ENCODE data around the gene ATP9A.

DNA sequence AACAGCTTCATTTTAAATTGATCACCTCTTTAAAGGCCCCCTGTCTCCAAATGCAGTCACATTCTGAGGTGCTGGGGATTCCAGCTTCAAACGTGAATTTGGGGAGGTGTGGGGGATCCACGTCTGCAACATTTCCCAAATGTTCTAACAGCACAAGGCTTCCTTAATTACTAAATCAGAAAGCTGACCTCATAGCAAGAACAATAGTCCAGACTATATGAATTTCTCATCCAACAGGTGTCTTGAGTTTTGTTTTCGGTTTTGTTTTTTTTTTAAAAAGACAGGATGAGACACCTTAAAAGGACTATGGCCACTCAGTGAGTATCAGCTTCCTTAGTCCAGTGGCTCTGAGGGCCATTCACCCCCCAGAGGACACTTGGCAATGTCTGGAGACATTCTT, 11.5 kb downstream of the ATP9A start:
- TF ChIP-seq EZH2 (IDR thresholded peaks at IDR 0.05; ENCODE audit: low read length, unreplicated experiment) (no peak), EZH2phosphoT487 (IDR thresholded peaks at IDR 0.05; ENCODE audit: borderline replicate concordance, low read length) (no peak)
- TF ChIP-seq, protein P1, sequence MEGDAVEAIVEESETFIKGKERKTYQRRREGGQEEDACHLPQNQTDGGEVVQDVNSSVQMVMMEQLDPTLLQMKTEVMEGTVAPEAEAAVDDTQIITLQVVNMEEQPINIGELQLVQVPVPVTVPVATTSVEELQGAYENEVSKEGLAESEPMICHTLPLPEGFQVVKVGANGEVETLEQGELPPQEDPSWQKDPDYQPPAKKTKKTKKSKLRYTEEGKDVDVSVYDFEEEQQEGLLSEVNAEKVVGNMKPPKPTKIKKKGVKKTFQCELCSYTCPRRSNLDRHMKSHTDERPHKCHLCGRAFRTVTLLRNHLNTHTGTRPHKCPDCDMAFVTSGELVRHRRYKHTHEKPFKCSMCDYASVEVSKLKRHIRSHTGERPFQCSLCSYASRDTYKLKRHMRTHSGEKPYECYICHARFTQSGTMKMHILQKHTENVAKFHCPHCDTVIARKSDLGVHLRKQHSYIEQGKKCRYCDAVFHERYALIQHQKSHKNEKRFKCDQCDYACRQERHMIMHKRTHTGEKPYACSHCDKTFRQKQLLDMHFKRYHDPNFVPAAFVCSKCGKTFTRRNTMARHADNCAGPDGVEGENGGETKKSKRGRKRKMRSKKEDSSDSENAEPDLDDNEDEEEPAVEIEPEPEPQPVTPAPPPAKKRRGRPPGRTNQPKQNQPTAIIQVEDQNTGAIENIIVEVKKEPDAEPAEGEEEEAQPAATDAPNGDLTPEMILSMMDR (conservative IDR thresholded peaks at IDR 0.05; ENCODE audit: low read depth, low read length) = no peak

All from PC-3 (cell line).